HuH-7 (cell line): ENCODE measurements around the gene MEF2A.

ENCODE experiments used
- DNase-seq: peaks from one replicate; pipeline ENCODE4 v3.0.0; 2011; ENCODE audit warnings: low spot score

MEF2A gene

GRCh38 chr15:99564221-99565048 lies 1.3 kb upstream of the MEF2A start:
- DNase-seq, result no peak

DNA sequence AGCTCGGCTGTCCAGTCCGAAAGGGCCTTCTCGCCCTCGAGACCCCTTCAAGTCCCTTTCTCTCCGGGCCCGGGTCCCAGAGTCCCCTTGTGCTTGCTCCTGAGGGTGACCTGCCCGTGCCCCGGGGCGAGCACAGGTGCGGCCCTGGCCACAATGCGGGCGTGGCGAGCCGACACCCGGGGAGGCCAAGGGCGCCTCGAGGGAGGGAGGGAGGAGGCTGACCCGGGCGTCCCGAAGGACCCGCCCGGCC lies 810 bp upstream of the MEF2A start:
- DNase-seq, result no peak

DNA sequence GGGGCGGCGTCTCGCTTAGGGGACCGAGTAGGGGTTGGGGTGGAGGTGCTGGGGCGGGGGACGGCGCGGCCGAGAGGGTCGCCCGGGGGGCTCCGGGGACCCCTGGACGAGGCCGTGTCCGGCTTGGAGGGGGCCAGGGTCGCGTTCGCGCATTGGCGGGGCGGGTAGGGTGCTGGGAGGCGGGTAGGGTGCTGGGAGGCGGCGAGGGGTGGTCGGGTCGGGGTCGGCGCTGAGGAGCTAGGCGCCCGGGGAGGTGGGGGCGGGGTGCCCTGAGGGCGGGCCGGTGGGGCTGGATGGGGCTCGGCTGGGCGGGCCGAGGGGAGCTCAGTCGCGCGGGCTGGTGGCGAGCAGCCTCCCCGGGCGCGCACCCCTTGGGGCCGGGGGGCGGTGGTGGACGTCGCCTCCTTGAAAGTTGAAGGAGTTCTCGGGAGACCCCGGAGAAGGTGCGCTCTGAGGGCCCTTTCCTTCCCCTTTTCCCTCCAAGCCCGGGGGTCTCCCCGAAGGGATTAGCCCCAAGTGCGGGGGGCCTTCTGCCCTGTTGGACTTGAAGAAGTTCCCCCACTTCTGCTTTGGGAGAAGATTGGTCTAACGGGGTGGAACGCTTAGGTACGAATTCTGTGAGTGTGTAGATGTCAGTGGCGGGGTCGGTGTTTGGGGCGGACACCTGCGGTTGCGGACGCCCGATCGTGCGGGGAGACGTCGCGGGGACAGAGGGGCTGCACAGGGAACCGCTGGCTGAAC lies 543 bp downstream of the MEF2A start:
- DNase-seq, result peak; percentile 26

GRCh38 chr15:99568625-99569352 lies 3.0 kb downstream of the MEF2A start:
- no peak for DNase-seq

- DNase-seq, result no peak
These were observed 5.5 kb downstream of the MEF2A start for GRCh38 chr15:99571299-99571698.

DNA sequence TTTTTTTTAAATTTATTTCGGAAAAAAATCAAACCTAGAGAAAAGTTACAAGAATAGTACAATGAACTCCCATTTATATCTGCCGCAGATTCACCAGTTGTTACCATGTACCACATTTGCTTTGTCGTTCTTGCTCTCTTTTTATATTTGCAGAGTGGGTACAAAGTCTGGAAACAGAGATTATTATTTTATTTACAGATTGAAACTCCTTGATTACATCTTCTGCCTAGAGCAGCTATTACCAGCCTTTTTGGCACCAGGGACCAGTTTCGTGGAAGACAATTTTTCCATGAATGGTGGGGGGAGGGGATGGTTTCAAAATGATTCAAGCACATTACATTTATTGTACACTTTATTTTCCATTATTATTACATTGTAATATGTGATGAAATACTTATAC lies 8.3 kb downstream of the MEF2A start:
- DNase-seq, result no peak

- DNase-seq, result no peak
These were observed 8.7 kb downstream of the MEF2A start for GRCh38 chr15:99574502-99574901.

DNA sequence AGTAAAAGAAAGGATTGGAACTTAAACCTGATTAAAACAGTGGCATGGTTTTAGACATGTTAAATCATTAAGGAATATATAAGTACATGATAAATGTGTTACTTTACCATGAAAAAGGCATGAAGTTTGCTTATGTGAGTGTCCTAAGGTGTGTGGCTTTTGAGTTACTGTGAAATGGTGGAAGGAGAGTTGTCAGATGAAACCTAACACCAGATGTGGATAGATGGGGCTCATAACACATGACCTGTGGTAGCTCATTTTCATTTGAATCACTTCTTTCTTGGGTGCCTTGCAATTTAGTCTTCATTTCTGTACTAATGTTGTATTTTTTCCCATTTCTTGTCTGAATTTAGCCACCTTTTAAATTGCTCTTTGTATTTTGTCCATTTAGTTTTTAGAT lies 13.0 kb downstream of the MEF2A start:
- no peak for DNase-seq

DNA sequence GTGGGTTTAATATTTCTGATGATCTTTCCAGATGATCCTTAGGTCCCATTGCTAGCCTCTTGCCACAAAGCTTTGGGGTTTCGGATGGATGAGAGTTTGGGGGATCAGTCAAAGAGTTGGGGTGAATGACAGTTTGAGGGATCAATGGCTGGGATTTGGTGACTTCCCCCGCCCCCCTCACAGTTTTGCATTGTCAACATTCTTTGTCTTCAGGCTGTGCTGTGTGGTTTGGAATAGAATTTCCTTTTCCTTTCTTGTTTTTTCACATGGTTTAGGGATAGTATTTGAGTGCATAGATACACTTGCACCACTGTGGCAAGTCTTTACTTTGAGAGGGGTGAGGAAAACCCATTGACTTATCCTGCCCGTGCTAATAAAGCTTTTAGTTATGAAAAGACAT lies 14.3 kb downstream of the MEF2A start:
- no peak for DNase-seq

DNA sequence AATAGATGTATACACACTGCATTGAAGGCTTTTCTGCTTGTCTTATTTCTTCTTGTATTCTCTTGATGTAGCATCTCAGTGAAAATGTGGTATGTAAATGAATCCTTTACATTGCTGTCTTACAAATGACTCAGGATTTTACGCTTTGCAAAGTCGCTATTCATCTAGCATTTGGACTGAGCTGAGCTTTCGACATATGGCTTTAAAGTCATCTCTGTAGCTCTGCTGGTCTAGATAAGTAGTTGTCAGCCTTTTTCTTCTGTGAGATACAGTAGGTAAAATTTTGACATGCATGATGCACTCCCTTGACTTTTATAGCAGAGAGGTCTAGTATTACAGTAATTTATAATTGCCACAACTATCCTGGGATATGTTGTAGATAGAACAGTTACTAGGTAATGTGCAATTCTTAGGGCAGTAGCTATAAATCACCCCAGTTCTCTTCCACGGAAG lies 16.8 kb downstream of the MEF2A start:
- no peak for DNase-seq

GRCh38 chr15:99584081-99584600 lies 18.4 kb downstream of the MEF2A start:
- no peak for DNase-seq

GRCh38 chr15:99586121-99586520 lies 20.3 kb downstream of the MEF2A start:
- no peak for DNase-seq

DNA sequence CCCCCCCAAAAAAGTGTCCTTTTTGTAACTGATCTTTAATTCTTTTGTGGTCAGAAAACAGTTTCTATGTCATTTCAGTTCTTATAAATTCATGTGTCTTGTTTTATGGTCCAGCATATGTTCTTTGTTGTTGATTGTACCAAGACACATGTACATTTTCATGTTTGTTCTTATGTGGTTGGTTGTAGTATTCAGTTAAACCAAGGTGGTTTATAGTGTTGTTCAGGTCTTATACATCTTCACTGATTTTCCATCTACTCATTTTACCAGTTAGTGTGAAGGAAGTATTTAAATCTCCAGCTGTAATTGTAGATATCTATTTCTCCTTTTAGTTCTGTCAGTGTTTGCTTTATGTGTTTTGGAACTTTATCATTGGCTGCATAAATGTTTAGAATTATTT lies 24.0 kb downstream of the MEF2A start:
- DNase-seq, result no peak

DNA sequence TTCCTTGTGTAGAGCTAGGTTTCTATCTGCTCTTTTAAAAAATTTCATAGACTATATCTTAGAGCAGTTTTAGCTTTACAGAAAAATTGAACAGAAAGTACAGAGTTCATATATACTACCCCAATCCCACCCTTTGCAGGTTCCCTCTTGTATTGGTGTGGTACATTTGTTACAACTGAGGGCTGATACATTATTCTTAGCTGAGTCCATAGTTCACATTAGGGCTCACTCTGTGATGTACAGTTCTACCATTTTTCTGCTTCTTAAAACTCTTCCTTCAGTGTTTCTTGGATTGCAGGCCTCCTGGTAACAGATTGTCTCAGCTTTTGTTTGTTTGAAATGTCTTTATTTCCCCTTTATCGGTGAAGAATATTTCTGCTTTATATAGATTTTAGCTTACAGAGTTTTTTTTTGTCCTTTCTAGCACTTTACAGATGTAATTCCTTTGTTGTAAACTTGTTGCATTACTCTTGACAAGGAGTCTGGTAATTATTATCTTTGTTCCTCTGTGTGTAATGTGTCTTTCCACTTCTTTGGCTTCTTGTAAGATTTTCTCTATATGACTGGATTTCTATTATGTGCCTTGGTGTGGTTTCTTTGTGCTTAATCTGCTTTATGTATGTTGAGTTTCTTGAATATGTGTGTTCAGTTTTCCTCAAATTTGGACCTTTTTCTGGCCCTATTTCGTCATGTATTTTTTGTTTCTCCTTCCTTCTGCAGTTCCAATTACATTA lies 25.3 kb downstream of the MEF2A start:
- no peak for DNase-seq

DNA sequence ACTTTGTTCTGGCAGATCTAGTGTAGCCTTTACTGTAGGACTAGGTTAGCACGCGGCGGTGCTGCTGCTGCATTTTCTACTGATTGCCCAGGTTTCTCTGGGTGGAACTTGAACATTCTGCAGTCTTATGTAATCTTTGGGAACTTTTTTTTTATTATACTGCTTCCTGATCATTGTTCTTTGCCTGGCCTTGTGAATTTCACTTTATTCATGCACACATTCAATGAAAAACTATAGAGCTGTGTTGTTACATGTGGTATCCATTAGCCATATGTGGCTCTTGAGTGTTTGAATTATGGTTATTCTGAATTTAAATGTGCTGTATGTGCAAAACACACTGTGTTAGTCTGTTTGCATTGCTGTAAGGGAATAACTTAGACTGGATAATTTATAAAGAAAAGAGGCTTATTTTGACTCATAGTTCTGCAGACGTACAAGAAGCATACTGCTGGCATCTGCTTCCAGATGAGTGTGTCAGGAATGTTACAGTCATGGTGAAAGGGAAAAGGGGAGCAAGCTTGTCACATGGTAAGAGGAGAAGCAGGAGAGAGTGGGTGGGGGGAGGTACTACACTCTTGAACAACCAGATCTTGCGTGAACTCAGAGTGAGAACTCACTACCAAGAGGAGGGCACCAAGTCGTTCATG lies 26.5 kb downstream of the MEF2A start:
- DNase-seq, result no peak

GRCh38 chr15:99593070-99593469 lies 27.3 kb downstream of the MEF2A start:
- no peak for DNase-seq

- no peak for DNase-seq
These were observed 29.1 kb downstream of the MEF2A start for GRCh38 chr15:99594916-99595315.

GRCh38 chr15:99598296-99598695 lies 32.5 kb downstream of the MEF2A start:
- no peak for DNase-seq

GRCh38 chr15:99603828-99604227 lies 38.0 kb downstream of the MEF2A start:
- DNase-seq, result no peak

- DNase-seq, result no peak
These were observed 39.1 kb downstream of the MEF2A start for GRCh38 chr15:99604865-99605264.

- DNase-seq, result no peak
These were observed 39.7 kb downstream of the MEF2A start for GRCh38 chr15:99605490-99605931.

DNA sequence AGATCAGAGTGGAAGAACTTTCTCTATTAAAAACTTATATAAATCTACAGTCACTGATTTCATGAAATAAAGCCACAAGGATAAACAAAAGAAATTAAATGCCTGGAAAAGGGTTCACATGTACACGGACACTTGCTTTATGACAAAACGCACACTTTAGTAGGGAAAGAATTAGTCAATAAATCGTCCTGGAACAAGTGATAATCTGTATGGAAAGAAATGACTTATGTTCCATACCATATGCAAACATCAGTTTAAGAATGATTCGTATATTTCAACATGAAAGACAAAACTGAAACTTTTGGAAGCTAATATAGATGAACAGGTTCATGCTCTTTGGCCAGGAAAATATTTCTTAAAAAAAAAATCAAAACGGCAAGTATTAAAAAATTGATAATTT lies 40.2 kb downstream of the MEF2A start:
- DNase-seq, result no peak
